NCI-H2029 treated with DMSO at 0.1 percent for 48 hours (cell line): ENCODE measurements around the gene MIPEP.
"Not testable (repeated sequence)": the region's sequence is repeated elsewhere in the genome, so short reads cannot be mapped to it uniquely, and the experiment has no call there.

Experiments used
- DNase-seq: peaks from one replicate; lab custom pipeline; 2025; lab: John Stamatoyannopoulos, UW

The MIPEP gene

GRCh38 chr13:23776698-23777574, 112.3 kb downstream of the MIPEP start:
- DNase-seq: no peak

- no peak for DNase-seq
Measured at GRCh38 chr13:23772717-23773116, 116.5 kb downstream of the MIPEP start.

- no peak for DNase-seq
Measured at GRCh38 chr13:23771956-23772355, 117.2 kb downstream of the MIPEP start.

GRCh38 chr13:23771552-23771951, 117.6 kb downstream of the MIPEP start:
- no peak for DNase-seq

GRCh38 chr13:23770973-23771372, 118.2 kb downstream of the MIPEP start:
- no peak for DNase-seq

- no peak for DNase-seq
Measured at GRCh38 chr13:23770428-23770827, 118.8 kb downstream of the MIPEP start.

GRCh38 chr13:23769401-23769800, 119.8 kb downstream of the MIPEP start:
- no peak for DNase-seq

GRCh38 chr13:23767838-23768237, 121.4 kb downstream of the MIPEP start:
- DNase-seq: no peak

- DNase-seq: no peak
Measured at GRCh38 chr13:23766939-23767338, 122.3 kb downstream of the MIPEP start.

GRCh38 chr13:23766283-23766682, 122.9 kb downstream of the MIPEP start:
- no peak for DNase-seq

- no peak for DNase-seq
Measured at GRCh38 chr13:23765531-23765930, 123.7 kb downstream of the MIPEP start.

- no peak for DNase-seq
Measured at GRCh38 chr13:23763318-23763717, 125.9 kb downstream of the MIPEP start.

GRCh38 chr13:23761760-23762159, 127.4 kb downstream of the MIPEP start:
- not testable (repeated sequence) for DNase-seq

- no peak for DNase-seq
Measured at GRCh38 chr13:23760000-23760399, 129.2 kb downstream of the MIPEP start.

GRCh38 chr13:23758798-23759527, 130.2 kb downstream of the MIPEP start:
- DNase-seq: no peak

GRCh38 chr13:23754997-23755396, 134.2 kb downstream of the MIPEP start:
- DNase-seq: peak; percentile 38

- DNase-seq: no peak
Measured at GRCh38 chr13:23754506-23754905, 134.7 kb downstream of the MIPEP start.

- no peak for DNase-seq
Measured at GRCh38 chr13:23753458-23753857, 135.7 kb downstream of the MIPEP start.

- no peak for DNase-seq
Measured at GRCh38 chr13:23752111-23753001, 136.8 kb downstream of the MIPEP start.

- no peak for DNase-seq
Measured at GRCh38 chr13:23751195-23751594, 138.0 kb downstream of the MIPEP start.

- no peak for DNase-seq
Measured at GRCh38 chr13:23750383-23751121, 138.6 kb downstream of the MIPEP start.
